Head of caudate nucleus (tissue), 42 donors: ENCODE data around the gene CDK15.

Experiments
- DNase-seq, 42 donors: peaks; one replicate each; pipeline versions ENCODE4 v3.0.0 to v3.0.0-alpha.2; 2020 to 2021; ENCODE audit warnings: mixed read lengths in 7 of 42
- intact Hi-C: fragments of 100-400 bp; cut with DNase I; formaldehyde crosslinking; loops from one replicate; pipeline ENCODE4 v1.15.0; 2022

The CDK15 gene

DNA sequence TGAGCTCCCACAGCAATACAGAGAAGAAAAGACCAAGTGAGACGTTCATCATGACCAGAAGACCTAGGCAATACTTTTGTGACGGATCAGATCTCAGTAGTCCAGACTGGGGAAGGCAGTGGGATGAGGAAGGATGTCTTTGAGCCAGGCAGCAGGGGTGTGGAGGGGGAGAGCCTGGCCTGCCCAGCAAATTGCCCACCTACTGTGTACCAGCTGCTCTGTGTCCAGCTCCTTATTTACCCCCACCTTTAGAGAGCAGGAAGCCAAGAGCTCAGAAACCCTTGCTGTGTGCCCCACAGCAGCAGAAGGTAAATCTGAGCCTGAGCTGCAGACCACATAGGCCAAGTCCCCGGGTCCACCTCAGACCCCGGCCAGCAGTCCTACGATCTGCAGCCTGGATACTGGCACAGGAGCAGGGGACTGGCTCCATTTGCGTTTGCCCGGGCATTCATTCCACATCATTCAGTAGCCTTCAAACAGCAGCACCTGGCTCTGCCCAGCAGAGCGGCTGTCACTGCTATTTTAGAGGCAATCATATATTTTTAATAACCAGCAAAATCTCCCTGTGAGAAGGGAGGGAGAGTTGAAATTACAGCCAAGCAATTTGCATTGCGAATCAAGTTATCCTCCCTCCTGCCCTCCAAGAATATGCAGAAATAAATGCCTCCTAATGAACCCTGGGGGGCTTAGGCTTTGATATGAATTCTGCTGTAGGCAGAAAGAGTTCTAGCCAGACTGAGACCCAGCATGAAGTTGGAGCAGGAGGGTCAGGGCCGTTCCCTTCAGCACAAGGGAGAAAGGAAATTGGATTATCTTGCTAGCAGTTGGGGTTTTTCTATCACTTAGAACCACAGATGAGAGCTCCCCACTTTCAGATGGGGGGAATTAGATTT is 117.3 kb downstream of the CDK15 start:
- intact Hi-C loops: no loop called here
- DNase-seq: no peak

GRCh38 chr2:201924453-201924852 is 118.1 kb downstream of the CDK15 start:
- intact Hi-C loops: no loop called here
- no peak for DNase-seq

- intact Hi-C loops: no loop called here
- no peak for DNase-seq
Observed at GRCh38 chr2:201925056-201925455, 118.7 kb downstream of the CDK15 start.

DNA sequence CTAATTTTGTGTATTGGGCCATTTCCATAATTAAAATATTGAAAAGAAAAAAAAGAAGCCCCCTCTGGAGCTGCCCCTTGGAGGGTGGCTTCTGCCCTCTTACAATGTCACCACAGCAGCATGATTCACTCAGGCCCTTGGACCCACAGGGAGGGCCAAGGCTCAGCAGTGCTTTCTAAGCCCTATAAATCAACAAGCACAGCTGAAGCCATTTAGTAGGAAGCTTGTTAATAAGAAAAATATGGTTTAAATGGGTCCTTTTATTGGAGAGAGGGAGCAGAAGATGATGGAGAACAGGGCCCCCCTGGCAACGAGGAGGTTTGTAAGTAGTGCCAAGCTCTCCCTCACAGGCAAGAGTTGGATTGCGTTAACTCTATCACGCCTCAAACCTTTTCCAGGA is 119.7 kb downstream of the CDK15 start:
- no peak for DNase-seq
- intact Hi-C loops: no loop called here

DNA sequence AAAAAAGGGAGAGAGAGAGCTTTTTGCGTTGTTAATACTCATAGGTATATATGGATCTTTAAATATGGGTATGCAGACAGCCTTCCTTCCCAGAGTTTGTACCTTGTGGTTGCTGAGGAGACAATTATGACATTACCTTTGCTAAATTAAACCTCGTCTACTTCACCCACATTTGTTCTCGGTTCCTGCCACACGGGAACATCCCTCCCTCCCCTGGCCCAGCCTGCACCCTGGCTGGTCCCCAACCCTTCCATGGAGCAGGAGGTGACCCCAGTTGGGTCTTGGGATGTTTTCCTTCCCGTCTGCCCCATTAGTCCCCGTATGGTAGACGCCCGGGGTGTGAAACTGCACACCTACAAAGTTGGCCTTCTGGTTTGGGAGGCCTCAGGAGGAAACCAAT is 122.0 kb downstream of the CDK15 start:
- peak in 26 of 42 donors; percentile 6 to 67 (median 39) for DNase-seq
- intact Hi-C loops: no loop called here

DNA sequence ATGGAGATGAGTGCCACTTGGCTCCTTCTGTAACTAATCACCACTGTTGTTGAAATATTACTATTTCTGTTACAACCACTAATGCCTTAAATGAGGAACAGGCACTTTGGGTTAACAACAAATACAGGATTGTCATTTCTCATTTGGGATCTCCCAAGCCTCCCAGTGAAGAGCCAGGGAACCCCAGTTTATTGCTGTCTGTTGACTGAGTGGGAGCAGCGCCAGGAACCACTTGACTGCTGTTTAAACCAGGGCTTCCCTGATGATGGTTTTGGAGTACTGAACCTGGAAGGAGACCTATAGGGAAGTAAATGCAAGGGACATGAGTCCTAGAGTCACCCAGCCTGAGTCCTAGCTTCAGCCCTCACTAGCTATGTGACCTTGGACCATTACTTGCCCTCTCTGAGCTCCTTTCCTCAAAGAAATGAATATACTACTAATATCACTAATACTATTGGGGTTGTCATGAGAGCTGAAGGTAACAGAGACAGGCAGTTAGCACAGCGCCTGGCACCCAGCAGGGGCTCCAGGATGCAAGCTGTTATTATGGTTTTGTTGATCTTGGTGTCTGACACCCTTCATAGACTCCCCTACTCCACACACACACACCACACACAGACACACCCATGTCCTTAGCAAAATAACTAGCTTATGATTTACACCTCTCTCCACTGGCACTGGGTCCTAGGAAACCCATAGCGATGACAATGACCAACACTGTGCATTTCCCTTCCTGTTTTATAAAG is 123.1 kb downstream of the CDK15 start:
- intact Hi-C loops: no loop called here
- peak in 1 of 42 donors; percentile 23 for DNase-seq

- no peak for DNase-seq
- intact Hi-C loops: no loop called here
Observed at GRCh38 chr2:201930043-201930442, 123.7 kb downstream of the CDK15 start.

- DNase-seq: peak in 1 of 42 donors; percentile 2
- intact Hi-C loops: no loop called here
Observed at GRCh38 chr2:201930831-201931230, 124.5 kb downstream of the CDK15 start.

GRCh38 chr2:201931475-201931874 is 125.1 kb downstream of the CDK15 start:
- intact Hi-C loops: no loop called here
- DNase-seq: no peak

DNA sequence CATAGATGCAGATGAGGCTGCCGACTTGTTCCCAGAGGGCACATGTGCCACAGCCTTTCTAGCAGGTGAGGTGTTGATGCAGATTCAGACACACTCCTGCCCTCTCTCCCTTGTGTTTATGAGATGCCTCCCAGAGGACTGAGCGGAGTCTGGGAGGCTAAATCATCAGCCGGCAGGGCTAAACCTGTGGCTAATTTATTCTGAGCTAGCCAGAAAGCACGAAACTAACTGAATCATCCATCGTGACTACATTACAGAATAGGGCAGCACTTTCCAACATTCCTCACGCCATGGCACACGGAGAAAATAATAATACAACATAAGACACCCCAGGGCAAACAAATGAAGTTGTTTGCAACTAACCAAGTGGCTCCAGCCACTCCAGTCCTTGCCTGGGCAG is 125.6 kb downstream of the CDK15 start:
- no peak for DNase-seq
- intact Hi-C loops: no loop called here

- peak in 4 of 42 donors; percentile 16 to 54 (median 18) for DNase-seq
- intact Hi-C loops: no loop called here
Observed at GRCh38 chr2:201932511-201932910, 126.2 kb downstream of the CDK15 start.

DNA sequence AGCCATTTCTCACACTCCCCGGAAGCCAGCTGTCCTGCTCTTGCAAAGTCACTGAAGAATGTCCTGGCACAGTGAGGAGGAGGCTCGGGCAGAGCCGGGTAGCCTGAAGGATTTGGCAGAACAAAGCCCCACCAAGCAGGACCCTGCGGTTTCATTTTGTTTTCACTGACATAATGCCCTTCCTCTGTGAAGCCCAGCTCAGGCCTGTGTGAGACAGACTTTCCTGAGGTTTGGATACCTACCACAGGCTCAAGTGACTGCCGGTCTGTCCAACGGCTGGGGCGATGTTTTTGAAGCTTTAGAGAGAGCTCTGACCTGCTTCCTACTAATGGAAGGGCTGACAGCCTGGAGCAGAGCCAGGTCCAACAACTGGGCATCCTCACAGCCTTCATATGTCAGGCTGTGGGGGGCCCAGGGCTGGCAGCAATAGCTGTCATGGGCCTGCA is 127.5 kb downstream of the CDK15 start:
- peak in 8 of 42 donors; percentile 16 to 44 (median 23) for DNase-seq
- intact Hi-C loops: no loop called here

GRCh38 chr2:201936817-201937216 is 130.5 kb downstream of the CDK15 start:
- DNase-seq: no peak
- intact Hi-C loops: no loop called here

DNA sequence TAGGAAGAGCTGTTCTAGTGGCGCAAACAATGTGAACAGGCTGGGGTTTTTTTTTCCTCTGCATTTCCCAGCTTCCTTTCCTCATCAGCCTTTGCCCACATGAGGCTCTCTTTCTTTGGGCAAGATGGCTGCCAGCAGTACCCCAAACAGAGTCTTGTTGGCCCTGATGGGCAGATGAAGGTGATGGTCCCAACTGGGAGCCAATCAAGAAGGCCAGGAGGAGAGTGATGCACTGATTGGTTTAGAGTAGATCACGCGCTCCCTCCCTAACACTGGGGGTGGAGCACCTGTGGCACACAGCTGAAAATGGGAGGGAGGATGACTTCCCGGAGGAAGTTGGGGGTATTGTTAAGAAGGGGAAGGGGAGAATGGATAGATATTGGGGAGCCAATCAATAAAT is 131.0 kb downstream of the CDK15 start:
- intact Hi-C loops: no loop called here

GRCh38 chr2:201938156-201938775 is 131.9 kb downstream of the CDK15 start:
- DNase-seq: peak in 2 of 42 donors; percentile 16 to 42

More for the DNA sequence above, 131.0 kb downstream of the CDK15 start:
- DNase-seq: no peak

DNA sequence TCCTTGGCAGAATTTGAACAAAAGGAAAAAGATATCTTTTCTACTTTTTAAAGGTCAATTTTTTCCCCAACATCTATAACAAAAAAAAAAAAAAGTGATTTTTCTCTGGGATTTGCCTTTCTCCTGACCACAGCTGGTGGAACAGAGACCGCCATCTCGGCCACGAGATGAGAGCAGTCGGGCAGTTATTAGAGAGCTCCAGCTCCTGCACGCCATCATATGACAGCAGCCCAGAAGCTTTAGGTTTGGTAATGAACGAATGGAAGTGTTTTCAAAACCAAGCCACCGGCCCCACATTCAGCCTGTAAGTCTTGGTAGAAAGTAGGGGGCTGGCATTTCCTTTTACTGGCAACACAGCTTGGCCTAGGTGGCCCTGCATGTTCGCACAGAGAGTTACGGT is 132.4 kb downstream of the CDK15 start:
- intact Hi-C loops: no loop called here
- no peak for DNase-seq

More at GRCh38 chr2:201938156-201938775, 131.9 kb downstream of the CDK15 start:
- intact Hi-C loops: no loop called here

DNA sequence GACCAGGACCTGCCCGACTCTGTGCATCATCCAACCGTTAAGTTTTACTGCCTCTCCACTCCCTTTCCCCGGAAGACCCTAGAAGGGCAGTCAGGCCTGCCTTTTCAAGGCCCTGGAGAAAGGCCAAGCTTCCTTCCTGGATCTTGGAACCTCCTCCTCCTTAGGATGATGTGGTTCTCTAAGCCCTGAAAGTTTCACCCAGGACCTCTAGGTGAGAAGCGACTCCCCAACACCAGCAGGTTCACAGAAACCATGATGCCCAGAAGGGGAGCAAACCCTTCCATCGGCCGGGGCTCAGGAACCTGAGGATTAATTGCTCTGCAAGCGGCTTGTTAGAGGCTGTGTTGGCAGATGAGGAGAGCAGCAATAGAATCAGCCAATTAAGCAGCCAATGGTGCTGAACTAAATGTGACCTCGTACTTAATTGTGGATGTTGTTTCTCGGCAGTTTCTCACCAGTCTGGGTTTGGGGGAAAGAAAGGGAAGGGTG is 133.2 kb downstream of the CDK15 start:
- peak in 1 of 42 donors; percentile 9 for DNase-seq
- intact Hi-C loops: no loop called here

- no peak for DNase-seq
- intact Hi-C loops: no loop called here
Observed at GRCh38 chr2:201942531-201942930, 136.2 kb downstream of the CDK15 start.
